ENCODE measurements around the gene SFPQ.
"Not testable (repeated sequence)": the region's sequence is repeated elsewhere in the genome, so short reads cannot be mapped to it uniquely, and the experiment has no call there.

The SFPQ gene

GRCh38 chr1:35142728-35143127 lies 50.2 kb downstream of the SFPQ start:
- DNase-seq (ENCODE audit: low read depth in 1 of 2, low spot score in 1 of 2) = not testable (repeated sequence)

- DNase-seq (ENCODE audit: low read depth in 1 of 2, low spot score in 1 of 2) = not testable (repeated sequence)
Measured at GRCh38 chr1:35142294-35142693, 50.7 kb downstream of the SFPQ start.

- not testable (repeated sequence) for DNase-seq (ENCODE audit: low read depth in 1 of 2, low spot score in 1 of 2)
Measured at GRCh38 chr1:35137590-35137989, 55.4 kb downstream of the SFPQ start.

GRCh38 chr1:35136780-35137179 lies 56.2 kb downstream of the SFPQ start:
- DNase-seq (ENCODE audit: low read depth in 1 of 2, low spot score in 1 of 2) = no peak
